Transverse colon (tissue), 4 donors: ENCODE measurements around the gene HIPK2.

ENCODE experiments used
- POLR2AphosphoS5 ChIP-seq, 3 donors: sonication (generic); formaldehyde crosslinking; IDR thresholded peaks; one replicate each; pipeline ENCODE4 v1.6.1; 2016; ENCODE audit warnings: antibody characterized with exemption in 3 of 3
- TF ChIP-seq, protein P1 (sequence below), 5 experiments: fragments of 200-600 bp in 3 of 5; fragments of 450-650 bp in 2 of 5; sonication (generic) in 3 of 5; IDR thresholded peaks; 1 replicate in 2 of 5; 2 replicates in 3 of 5; pipeline ENCODE4 v1.5.1; 2016 to 2017; ENCODE audit warnings: antibody characterized with exemption in 5 of 5, inconsistent platforms in 3 of 5, mild to moderate bottlenecking in 2 of 5, moderate library complexity in 1 of 5

DNA sequence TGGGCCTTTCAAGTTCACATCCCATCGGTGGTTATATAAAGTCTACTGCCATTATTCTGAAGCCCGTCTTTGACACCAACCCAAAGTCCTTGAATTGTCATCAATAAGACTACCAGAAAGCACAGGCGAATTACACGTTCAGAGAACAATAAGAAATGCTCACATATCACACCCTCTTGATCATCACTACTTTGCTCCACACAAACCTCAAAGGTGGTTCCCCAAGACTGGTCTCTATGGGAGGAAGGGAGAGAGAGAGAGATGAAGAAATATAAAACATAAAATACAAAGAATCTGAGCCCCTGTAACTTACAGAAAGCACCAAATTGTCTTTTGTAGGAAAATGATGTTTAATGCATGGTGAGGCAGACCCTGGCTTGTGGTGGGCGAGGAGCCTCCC lies 4.4 kb downstream of the HIPK2 start:
- TF ChIP-seq, protein P1, sequence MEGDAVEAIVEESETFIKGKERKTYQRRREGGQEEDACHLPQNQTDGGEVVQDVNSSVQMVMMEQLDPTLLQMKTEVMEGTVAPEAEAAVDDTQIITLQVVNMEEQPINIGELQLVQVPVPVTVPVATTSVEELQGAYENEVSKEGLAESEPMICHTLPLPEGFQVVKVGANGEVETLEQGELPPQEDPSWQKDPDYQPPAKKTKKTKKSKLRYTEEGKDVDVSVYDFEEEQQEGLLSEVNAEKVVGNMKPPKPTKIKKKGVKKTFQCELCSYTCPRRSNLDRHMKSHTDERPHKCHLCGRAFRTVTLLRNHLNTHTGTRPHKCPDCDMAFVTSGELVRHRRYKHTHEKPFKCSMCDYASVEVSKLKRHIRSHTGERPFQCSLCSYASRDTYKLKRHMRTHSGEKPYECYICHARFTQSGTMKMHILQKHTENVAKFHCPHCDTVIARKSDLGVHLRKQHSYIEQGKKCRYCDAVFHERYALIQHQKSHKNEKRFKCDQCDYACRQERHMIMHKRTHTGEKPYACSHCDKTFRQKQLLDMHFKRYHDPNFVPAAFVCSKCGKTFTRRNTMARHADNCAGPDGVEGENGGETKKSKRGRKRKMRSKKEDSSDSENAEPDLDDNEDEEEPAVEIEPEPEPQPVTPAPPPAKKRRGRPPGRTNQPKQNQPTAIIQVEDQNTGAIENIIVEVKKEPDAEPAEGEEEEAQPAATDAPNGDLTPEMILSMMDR (IDR thresholded peaks at IDR 0.05) = no peak
- no peak for TF ChIP-seq POLR2AphosphoS5 (IDR thresholded peaks at IDR 0.05)
